ENCODE measurements around the gene MKRN3.

Gene MKRN3

GRCh38 chr15:23574742-23575141 lies 9.3 kb downstream of the MKRN3 start:
- CTCF ChIA-PET: no interaction called here
- DNase-seq (ENCODE audit: low spot score): no peak
- POLR2A ChIA-PET (ENCODE audit: low non-redundant PET): no interaction called here
- no peak overlapping the region for H3K27ac ChIP-seq
- TF ChIP-seq, protein P1, sequence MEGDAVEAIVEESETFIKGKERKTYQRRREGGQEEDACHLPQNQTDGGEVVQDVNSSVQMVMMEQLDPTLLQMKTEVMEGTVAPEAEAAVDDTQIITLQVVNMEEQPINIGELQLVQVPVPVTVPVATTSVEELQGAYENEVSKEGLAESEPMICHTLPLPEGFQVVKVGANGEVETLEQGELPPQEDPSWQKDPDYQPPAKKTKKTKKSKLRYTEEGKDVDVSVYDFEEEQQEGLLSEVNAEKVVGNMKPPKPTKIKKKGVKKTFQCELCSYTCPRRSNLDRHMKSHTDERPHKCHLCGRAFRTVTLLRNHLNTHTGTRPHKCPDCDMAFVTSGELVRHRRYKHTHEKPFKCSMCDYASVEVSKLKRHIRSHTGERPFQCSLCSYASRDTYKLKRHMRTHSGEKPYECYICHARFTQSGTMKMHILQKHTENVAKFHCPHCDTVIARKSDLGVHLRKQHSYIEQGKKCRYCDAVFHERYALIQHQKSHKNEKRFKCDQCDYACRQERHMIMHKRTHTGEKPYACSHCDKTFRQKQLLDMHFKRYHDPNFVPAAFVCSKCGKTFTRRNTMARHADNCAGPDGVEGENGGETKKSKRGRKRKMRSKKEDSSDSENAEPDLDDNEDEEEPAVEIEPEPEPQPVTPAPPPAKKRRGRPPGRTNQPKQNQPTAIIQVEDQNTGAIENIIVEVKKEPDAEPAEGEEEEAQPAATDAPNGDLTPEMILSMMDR (conservative IDR thresholded peaks at IDR 0.05; ENCODE audit: low read depth): no peak

GRCh38 chr15:23576061-23576460 lies 10.6 kb downstream of the MKRN3 start:
- no peak overlapping the region for H3K27ac ChIP-seq
- POLR2A ChIA-PET (ENCODE audit: low non-redundant PET): no interaction called here
- no peak for DNase-seq (ENCODE audit: low spot score)
- TF ChIP-seq, protein P1 (conservative IDR thresholded peaks at IDR 0.05; ENCODE audit: low read depth): no peak
- CTCF ChIA-PET: no interaction called here

DNA sequence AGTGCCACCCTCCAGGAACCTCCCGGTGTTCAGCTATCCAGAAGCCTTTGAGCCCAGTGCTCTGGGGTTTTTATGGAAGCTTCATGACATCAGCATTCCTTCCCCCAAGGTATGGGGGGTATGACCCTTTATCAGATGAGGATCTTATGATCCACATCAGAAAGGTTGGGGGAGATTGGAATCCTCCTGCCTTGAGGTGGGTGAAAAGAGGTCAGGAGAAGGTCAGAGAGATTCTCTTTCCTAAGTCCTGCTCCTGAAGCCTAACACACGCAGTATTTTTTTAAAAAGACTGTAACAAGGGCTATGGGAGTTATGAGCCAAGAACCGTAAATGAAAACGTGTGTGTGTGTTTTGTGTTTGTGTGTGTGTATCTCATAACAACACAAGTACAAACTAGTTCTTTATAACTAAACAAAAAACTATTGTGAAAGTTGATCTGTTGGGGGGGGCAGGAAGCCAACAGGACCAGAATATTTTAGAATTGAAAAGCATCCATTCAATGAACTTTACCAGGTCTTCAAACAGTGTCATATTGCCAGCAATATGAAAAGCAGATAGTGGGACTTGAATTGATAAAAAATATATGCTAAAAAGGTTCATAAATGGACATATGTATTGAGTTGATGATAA lies 13.2 kb downstream of the MKRN3 start:
- ChIA-PET POLR2A (ENCODE audit: low non-redundant PET) (no interaction called here), CTCF (no interaction called here)
- H3K27ac ChIP-seq: no peak overlapping the region
- DNase-seq (ENCODE audit: low spot score): no peak
- TF ChIP-seq, protein P1 (conservative IDR thresholded peaks at IDR 0.05; ENCODE audit: low read depth): no peak

DNA sequence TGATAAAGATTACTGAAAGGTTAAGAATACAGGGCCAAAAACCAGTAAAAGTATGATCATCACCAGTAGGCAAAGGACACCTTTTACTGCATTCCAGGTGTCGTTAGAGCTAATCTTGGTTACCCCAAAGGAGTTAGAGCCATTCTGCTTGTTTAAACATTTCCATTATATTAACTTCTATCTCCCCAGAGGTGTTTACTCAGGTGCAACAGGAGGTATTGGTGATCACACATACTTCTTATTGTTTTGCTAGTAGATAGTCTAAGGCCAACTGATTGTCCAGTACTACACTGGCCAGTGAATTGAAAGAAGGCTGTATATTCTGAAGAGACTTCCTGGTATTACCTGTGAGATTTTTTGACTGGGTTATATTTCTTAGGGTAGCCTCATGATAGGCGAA lies 22.8 kb downstream of the MKRN3 start:
- no peak for DNase-seq (ENCODE audit: low spot score)
- POLR2A ChIA-PET (ENCODE audit: low non-redundant PET): no interaction called here
- no peak overlapping the region for H3K27ac ChIP-seq
- TF ChIP-seq, protein P1 (conservative IDR thresholded peaks at IDR 0.05; ENCODE audit: low read depth): no peak
- CTCF ChIA-PET: no interaction called here

- ChIA-PET POLR2A (ENCODE audit: low non-redundant PET) (no interaction called here), CTCF (no interaction called here)
- no peak overlapping the region for H3K27ac ChIP-seq
- TF ChIP-seq, protein P1 (conservative IDR thresholded peaks at IDR 0.05; ENCODE audit: low read depth): no peak
- DNase-seq (ENCODE audit: low spot score): no peak
Observed at GRCh38 chr15:23589012-23589411, 23.5 kb downstream of the MKRN3 start.

GRCh38 chr15:23594252-23594770 lies 28.8 kb downstream of the MKRN3 start:
- ChIA-PET CTCF (no interaction called here), POLR2A (ENCODE audit: low non-redundant PET) (no interaction called here)
- TF ChIP-seq, protein P1 (conservative IDR thresholded peaks at IDR 0.05; ENCODE audit: low read depth): no peak
- no peak for DNase-seq (ENCODE audit: low spot score)
- no peak overlapping the region for H3K27ac ChIP-seq

Data from RWPE1 (cell line).